Stimulated activated CD4-positive, alpha-beta T cell treated with anti-CD3 and anti-CD28 coated beads, Interleukin-2, amount 100 ng/mL, for 24 hours (primary cell): ENCODE results near the gene GPN3.
A peak's percentile ranks its signal among the peaks of the same experiment; 100 is the strongest.
"Not testable (repeated sequence)": the region's sequence is repeated elsewhere in the genome, so short reads cannot be mapped to it uniquely, and the experiment has no call there.

Source experiments
- DNase-seq, 2 donors: peaks; one replicate each; pipeline ENCODE4 v3.0.0-alpha.2; 2020

Gene GPN3

GRCh38 chr12:110436231-110436630 is 31.8 kb downstream of the GPN3 start:
- no peak for DNase-seq

- DNase-seq, result no peak
These were observed 36.0 kb downstream of the GPN3 start for GRCh38 chr12:110431957-110432587.

GRCh38 chr12:110429676-110430075 is 38.4 kb downstream of the GPN3 start:
- DNase-seq, result not testable (repeated sequence)

GRCh38 chr12:110426406-110426805 is 41.7 kb downstream of the GPN3 start:
- no peak for DNase-seq

- no peak for DNase-seq
These were observed 43.8 kb downstream of the GPN3 start for GRCh38 chr12:110424237-110424636.

- DNase-seq, result no peak
These were observed 46.4 kb downstream of the GPN3 start for GRCh38 chr12:110421701-110422100.

GRCh38 chr12:110421159-110421661 is 46.8 kb downstream of the GPN3 start:
- DNase-seq, result no peak

GRCh38 chr12:110420644-110421043 is 47.4 kb downstream of the GPN3 start:
- DNase-seq, result not testable (repeated sequence)

GRCh38 chr12:110417113-110417512 is 50.9 kb downstream of the GPN3 start:
- not testable (repeated sequence) for DNase-seq

GRCh38 chr12:110410086-110410485 is 58.0 kb downstream of the GPN3 start:
- DNase-seq, result not testable (repeated sequence)

GRCh38 chr12:110405126-110405662 is 62.9 kb downstream of the GPN3 start:
- DNase-seq, result not testable (repeated sequence)

GRCh38 chr12:110403976-110404682 is 63.9 kb downstream of the GPN3 start:
- peak; percentile 81 for DNase-seq

- DNase-seq, result peak; percentile 87 to 88
These were observed 64.7 kb downstream of the GPN3 start, which contains the start of gene ANAPC7 for GRCh38 chr12:110403146-110403975. Gene ANAPC7, minus strand, starts transcription at chr12:110403708. Its CDS starts 81 bp downstream, at chr12:110403627.
